ENCODE measurements around the gene MLYCD. TPM values are rescaled to one million over a fixed set of nuclear protein-coding genes. Genes with fewer than 3 reads are reported as not detected.

MLYCD gene
- total RNA-seq, 1 donor = 5.1 TPM

DNA sequence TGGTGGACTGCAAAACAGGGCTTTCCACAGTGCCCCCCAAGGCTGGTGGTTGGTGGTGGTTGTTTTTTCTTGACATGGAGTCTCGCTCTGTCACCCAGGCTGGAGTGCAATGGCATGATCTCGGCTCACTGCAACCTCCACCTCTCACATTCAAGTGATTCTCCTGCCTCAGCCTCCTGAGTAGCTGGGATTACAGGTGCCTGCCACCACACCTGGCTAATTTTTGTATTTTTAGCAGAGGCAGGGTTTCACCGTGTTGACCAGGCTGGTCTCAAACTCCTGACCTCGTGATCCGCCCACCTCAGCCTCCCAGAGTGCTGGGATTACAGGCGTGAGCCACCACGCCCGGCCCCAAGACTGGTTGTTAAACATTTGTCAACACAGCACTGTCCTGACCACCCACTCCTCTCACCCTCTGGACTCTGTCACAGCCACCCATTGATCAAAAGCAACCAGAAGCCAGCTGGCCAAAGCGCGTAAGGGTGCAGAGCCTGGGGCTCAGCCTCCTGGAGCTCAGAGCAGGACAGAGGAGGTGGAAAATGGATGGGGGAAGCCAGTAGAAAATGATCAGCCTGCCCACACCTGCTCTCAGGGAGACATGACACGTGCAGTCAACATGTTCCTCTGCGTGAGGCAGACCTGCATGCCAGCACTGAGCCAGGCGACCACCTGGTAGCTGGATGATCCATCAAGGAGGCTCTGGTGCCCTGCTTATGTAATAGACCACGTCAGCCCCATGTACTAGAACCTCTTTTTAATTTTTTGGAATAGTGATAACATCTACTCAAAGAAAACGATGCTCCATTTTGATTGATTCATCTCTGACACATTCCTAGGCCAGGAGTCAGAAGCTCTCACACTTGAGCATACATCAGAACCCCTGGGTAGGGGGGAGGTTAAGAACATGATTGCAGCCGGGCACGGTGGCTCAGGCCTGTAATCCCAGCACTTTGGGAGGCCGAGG, 39.3 kb downstream of the MLYCD start:
- H3K27me3 ChIP-seq (ENCODE audit: insufficient read depth, low read length) = peaks cover 4% of the 10 kb centered on the region

DNA sequence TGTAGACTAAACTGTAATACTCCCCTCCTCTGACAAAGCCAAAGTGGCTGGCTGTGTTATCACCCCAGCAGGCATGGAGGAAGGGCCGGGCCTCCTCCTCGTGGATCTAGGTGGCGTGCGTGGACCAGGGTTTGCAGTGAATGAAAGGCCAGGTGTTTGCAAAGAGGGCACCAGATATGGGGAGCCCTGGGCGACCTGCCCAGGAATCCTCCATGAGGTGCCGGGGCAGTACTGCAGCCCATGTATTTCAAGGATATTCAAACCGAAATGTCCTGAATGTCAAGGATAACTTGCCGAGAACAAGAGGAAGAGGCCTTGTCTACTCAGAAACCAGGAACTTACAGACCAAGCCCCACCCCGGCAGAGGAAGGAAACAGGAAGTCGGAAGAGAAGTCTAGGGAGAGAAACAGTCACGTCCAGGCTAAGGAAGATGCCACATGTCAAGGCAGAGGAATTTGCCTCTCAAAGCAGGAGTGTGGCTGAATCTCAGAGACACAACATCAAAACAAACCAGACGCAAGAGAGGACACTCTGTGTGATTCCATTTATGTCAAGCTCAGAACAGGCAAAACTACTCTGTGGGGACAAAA, 40.4 kb downstream of the MLYCD start:
- Histone ChIP-seq H3K79me2 (ENCODE audit: insufficient read depth, low read length) (no peaks in the 10 kb centered on the region), H3K4me2 (ENCODE audit: insufficient read depth, low read length) (no peak overlapping the region), H2AFZ (ENCODE audit: low read length) (no peak overlapping the region), H4K20me1 (ENCODE audit: insufficient read depth, low read length) (no peaks in the 10 kb centered on the region), H3K9me3 (ENCODE audit: low read depth, low read length) (no peaks in the 10 kb centered on the region), H3K4me1 (ENCODE audit: insufficient read depth, low read length) (peaks cover 1% of the 10 kb centered on the region), H3K27me3 (ENCODE audit: insufficient read depth, low read length) (peaks cover 4% of the 10 kb centered on the region), H3K4me3 (ENCODE audit: insufficient read depth, low read length) (no peak overlapping the region), H3K36me3 (ENCODE audit: insufficient read depth, low read length) (no peaks in the 10 kb centered on the region), H3K27ac (ENCODE audit: low read depth, low read length) (no peak overlapping the region)
- DNase-seq (ENCODE audit: insufficient read length, low spot score, missing footprints) = peak; percentile 83
- TF ChIP-seq, protein P1, sequence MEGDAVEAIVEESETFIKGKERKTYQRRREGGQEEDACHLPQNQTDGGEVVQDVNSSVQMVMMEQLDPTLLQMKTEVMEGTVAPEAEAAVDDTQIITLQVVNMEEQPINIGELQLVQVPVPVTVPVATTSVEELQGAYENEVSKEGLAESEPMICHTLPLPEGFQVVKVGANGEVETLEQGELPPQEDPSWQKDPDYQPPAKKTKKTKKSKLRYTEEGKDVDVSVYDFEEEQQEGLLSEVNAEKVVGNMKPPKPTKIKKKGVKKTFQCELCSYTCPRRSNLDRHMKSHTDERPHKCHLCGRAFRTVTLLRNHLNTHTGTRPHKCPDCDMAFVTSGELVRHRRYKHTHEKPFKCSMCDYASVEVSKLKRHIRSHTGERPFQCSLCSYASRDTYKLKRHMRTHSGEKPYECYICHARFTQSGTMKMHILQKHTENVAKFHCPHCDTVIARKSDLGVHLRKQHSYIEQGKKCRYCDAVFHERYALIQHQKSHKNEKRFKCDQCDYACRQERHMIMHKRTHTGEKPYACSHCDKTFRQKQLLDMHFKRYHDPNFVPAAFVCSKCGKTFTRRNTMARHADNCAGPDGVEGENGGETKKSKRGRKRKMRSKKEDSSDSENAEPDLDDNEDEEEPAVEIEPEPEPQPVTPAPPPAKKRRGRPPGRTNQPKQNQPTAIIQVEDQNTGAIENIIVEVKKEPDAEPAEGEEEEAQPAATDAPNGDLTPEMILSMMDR (IDR thresholded peaks at IDR 0.05; ENCODE audit: extremely low read depth, low read depth, low read length) = no peak

More for the DNA sequence above, 39.3 kb downstream of the MLYCD start:
- Histone ChIP-seq H2AFZ (ENCODE audit: low read length) (no peak overlapping the region), H3K4me1 (ENCODE audit: insufficient read depth, low read length) (peaks cover 13% of the 10 kb centered on the region), H3K4me3 (ENCODE audit: insufficient read depth, low read length) (no peak overlapping the region), H3K9me3 (ENCODE audit: low read depth, low read length) (no peaks in the 10 kb centered on the region), H3K4me2 (ENCODE audit: insufficient read depth, low read length) (no peak overlapping the region), H3K27ac (ENCODE audit: low read depth, low read length) (no peak overlapping the region), H4K20me1 (ENCODE audit: insufficient read depth, low read length) (no peaks in the 10 kb centered on the region), H3K79me2 (ENCODE audit: insufficient read depth, low read length) (no peaks in the 10 kb centered on the region), H3K36me3 (ENCODE audit: insufficient read depth, low read length) (no peaks in the 10 kb centered on the region)
- peak; percentile 54 for DNase-seq (ENCODE audit: insufficient read length, low spot score, missing footprints)
- TF ChIP-seq, protein P1 (IDR thresholded peaks at IDR 0.05; ENCODE audit: extremely low read depth, low read depth, low read length) = no peak

DNA sequence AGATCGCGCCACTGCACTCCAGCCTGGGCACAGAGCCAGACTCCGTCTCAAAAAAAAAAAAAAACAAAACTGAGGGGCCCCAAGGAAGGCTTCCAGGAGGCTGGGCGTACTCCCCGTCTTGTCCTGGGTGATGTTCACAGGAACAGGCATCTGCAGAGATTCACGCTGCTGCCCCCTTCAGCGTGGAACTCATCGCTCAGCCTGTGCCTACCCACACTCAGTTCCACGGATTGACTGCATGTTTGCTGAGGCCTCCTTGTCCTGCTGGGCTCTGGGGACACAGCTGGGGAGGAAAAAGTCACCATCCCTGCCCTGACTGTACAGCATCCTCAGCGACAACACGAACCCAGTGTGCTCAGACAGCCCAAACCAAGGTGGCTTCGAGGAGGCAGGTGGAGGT, 41.2 kb downstream of the MLYCD start:
- H2AFZ ChIP-seq (ENCODE audit: low read length) = no peak overlapping the region
- H3K9me3 ChIP-seq (ENCODE audit: low read depth, low read length) = no peaks in the 10 kb centered on the region
- TF ChIP-seq, protein P1 (IDR thresholded peaks at IDR 0.05; ENCODE audit: extremely low read depth, low read depth, low read length) = no peak
- peak; percentile 50 for DNase-seq (ENCODE audit: insufficient read length, low spot score, missing footprints)
- peaks cover 4% of the 10 kb centered on the region for H3K27me3 ChIP-seq (ENCODE audit: insufficient read depth, low read length)
- H3K36me3 ChIP-seq (ENCODE audit: insufficient read depth, low read length) = no peaks in the 10 kb centered on the region
- H3K4me2 ChIP-seq (ENCODE audit: insufficient read depth, low read length) = no peak overlapping the region
- no peak overlapping the region for H3K27ac ChIP-seq (ENCODE audit: low read depth, low read length)
- H3K79me2 ChIP-seq (ENCODE audit: insufficient read depth, low read length) = no peaks in the 10 kb centered on the region
- H3K4me1 ChIP-seq (ENCODE audit: insufficient read depth, low read length) = no peaks in the 10 kb centered on the region
- no peak overlapping the region for H3K4me3 ChIP-seq (ENCODE audit: insufficient read depth, low read length)
- H4K20me1 ChIP-seq (ENCODE audit: insufficient read depth, low read length) = no peaks in the 10 kb centered on the region
